SK-N-SH treated with all-trans-retinoic acid at 6 μM for 48 hours (cell line): ENCODE measurements around the gene POLR3A.

ENCODE experiments used
- ESRRG ChIP-seq: fragments of 250-450 bp; sonication (Bioruptor Pico); IDR thresholded peaks from 2 replicates; pipeline ENCODE4 v1.6.1; 2021; ENCODE audit warnings: mild to moderate bottlenecking
- RARB ChIP-seq: fragments of 250-450 bp; sonication (Bioruptor Pico); IDR thresholded peaks from 2 replicates; pipeline ENCODE4 v1.8.0; 2021; ENCODE audit warnings: mild to moderate bottlenecking, moderate library complexity
- TCF4 ChIP-seq: fragments of 250-450 bp; sonication (Bioruptor Pico); IDR thresholded peaks from 2 replicates; pipeline ENCODE4 v1.8.0; 2021; ENCODE audit warnings: mild to moderate bottlenecking, moderate library complexity, borderline replicate concordance
- ZC3H10 ChIP-seq: fragments of 250-450 bp; sonication (Bioruptor Pico); IDR thresholded peaks from 2 replicates; pipeline ENCODE4 v1.5.1; 2021; ENCODE audit warnings: mild to moderate bottlenecking, moderate library complexity

DNA sequence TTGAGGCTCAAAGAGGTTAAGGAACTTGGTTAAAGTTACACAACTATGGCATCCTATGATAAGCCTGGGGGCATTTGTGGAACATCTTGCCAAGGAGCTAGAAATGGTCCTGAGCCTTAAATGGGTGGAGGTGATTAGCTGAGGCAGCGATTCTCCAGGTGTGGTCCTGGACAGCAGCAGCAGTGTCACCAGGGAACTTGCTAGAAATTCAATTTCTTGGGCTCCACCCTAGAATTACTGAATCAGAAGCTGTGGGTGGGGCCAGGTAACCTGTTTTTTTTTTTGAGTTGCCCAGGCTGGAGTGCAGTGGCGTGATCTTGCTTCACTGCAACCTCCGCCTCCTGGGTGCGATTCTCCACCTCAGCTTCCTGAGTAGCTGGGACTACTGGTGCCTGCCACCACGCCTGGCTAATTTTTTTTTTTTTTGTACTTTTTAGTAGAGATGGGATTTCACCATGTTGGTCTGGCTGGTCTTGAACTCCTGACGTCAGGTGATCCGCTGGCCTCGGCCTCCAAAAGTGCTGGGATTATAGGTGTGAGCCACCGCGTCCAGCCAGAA is 17.5 kb upstream of the POLR3A start:
- no peak for TF ChIP-seq ESRRG (CRISPR knock-in tag)
- TF ChIP-seq TCF4 (CRISPR knock-in tag): no peak
- TF ChIP-seq RARB: no peak
- TF ChIP-seq ZC3H10 (CRISPR knock-in tag): no peak
